Gastroesophageal sphincter (tissue), 4 donors: Measurements from ENCODE around the gene C1orf198. TPM values are rescaled to one million over a fixed set of nuclear protein-coding genes. Genes with fewer than 3 reads are reported as not detected.

ENCODE experiments used
- ATAC-seq: fragments of 150-250 bp; one replicate; pipeline ENCODE4 v1.9.1; 2016; ENCODE audit warnings: mild to moderate bottlenecking, moderate library complexity
- H3K27ac ChIP-seq, 4 donors: fragments of 200-600 bp; sonication (generic) in 3 of 4; 1 replicate in 3 of 4; 2 replicates in 1 of 4; pipeline ENCODE4 v1.5.1; 2016 to 2019
- H3K27me3 ChIP-seq: fragments of 200-600 bp; sonication (generic); one replicate; pipeline ENCODE4 v1.5.1; 2019
- H3K36me3 ChIP-seq, 2 donors: fragments of 200-600 bp; sonication (generic); one replicate each; pipeline ENCODE4 v1.5.1; 2019; ENCODE audit warnings: control low read depth in 1 of 2
- H3K4me1 ChIP-seq, 3 donors: fragments of 200-600 bp; sonication (generic); 1 replicate in 2 of 3; 2 replicates in 1 of 3; pipeline ENCODE4 v1.5.1; 2016 to 2019; ENCODE audit warnings: control low read depth in 2 of 3
- H3K4me3 ChIP-seq, 2 donors: fragments of 200-600 bp; sonication (generic); one replicate each; pipeline ENCODE4 v1.5.1; 2019; ENCODE audit warnings: mild to moderate bottlenecking in 1 of 2, moderate library complexity in 1 of 2
- H3K9me3 ChIP-seq, 3 donors: fragments of 200-600 bp; sonication (generic); one replicate each; pipeline ENCODE4 v1.5.1; 2017 to 2019; ENCODE audit warnings: control low read depth in 2 of 3
- EP300 ChIP-seq: sonication (generic); formaldehyde crosslinking; IDR thresholded peaks from one replicate; pipeline ENCODE4 v1.6.1; 2017; ENCODE audit warnings: antibody characterized with exemption, mild to moderate bottlenecking
- POLR2A ChIP-seq, 2 donors: fragments of 450-650 bp; IDR thresholded peaks; one replicate each; pipeline ENCODE4 v1.6.1; 2017; ENCODE audit warnings: antibody characterized with exemption in 2 of 2, mild to moderate bottlenecking in 2 of 2, moderate library complexity in 1 of 2
- POLR2AphosphoS5 ChIP-seq: sonication (generic); formaldehyde crosslinking; IDR thresholded peaks from one replicate; pipeline ENCODE4 v1.6.1; 2017; ENCODE audit warnings: antibody characterized with exemption
- WGBS, 2 donors: methylation state at CpG; one replicate each; pipeline ENCODE4 v1.1.5; 2018; ENCODE audit warnings: low coverage in 1 of 2; 5-methylcytosine and 5-hydroxymethylcytosine counted together
- total RNA-seq, 4 donors: library from RNA; depleted of rRNA; stranded (reverse); fragments of >200 nt; gene quantifications; one replicate each; pipeline ENCODE4 v1.1.0, GENCODE V29; 2016
- TF ChIP-seq, protein P1 (sequence below), 4 experiments: fragments of 200-600 bp in 2 of 4; fragments of 450-650 bp in 2 of 4; sonication (generic) in 1 of 4; IDR thresholded peaks; one replicate each; pipeline ENCODE4 v1.5.1; 2017 to 2019; ENCODE audit warnings: antibody characterized with exemption in 4 of 4, mild to moderate bottlenecking in 2 of 4, moderate library complexity in 2 of 4

C1orf198 gene
- total RNA-seq, 4 donors from 2014 or later, result 115 to 219 (median 172) TPM

DNA sequence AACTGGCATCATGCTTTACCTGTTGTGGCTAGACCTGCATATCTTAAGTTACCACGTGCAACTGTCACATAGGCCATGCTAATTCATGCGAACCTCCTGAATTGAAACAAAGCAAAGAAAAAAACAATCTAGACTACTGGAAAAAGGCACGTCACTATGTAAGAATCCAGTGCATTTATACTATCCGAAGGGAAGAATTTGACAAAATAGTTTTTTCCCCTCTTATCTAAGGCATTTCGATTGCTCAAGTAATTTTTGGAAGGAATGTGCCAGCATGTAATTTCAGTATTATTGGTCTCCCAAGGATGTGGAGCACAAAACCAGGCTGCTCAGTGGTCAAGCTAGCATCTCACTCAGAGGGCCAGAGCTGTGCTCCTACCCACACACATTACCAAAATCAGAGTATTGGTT is 31.5 kb upstream of the C1orf198 start:
- no peaks in the 10 kb centered on the region for H3K27me3 ChIP-seq
- 37 to 82% methylated on average over 5 of the region's 5 CpGs for WGBS, 2 donors
- TF ChIP-seq, protein P1, sequence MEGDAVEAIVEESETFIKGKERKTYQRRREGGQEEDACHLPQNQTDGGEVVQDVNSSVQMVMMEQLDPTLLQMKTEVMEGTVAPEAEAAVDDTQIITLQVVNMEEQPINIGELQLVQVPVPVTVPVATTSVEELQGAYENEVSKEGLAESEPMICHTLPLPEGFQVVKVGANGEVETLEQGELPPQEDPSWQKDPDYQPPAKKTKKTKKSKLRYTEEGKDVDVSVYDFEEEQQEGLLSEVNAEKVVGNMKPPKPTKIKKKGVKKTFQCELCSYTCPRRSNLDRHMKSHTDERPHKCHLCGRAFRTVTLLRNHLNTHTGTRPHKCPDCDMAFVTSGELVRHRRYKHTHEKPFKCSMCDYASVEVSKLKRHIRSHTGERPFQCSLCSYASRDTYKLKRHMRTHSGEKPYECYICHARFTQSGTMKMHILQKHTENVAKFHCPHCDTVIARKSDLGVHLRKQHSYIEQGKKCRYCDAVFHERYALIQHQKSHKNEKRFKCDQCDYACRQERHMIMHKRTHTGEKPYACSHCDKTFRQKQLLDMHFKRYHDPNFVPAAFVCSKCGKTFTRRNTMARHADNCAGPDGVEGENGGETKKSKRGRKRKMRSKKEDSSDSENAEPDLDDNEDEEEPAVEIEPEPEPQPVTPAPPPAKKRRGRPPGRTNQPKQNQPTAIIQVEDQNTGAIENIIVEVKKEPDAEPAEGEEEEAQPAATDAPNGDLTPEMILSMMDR (IDR thresholded peaks at IDR 0.05), result no peak
- TF ChIP-seq EP300, result no peak
- no peak for TF ChIP-seq POLR2AphosphoS5
- TF ChIP-seq POLR2A (IDR thresholded peaks at IDR 0.05), result no peak
- peaks cover 0 to 10% (median 0%) of the 10 kb centered on the region in 3 donors for H3K4me1 ChIP-seq
- no peak overlapping the region for H3K4me3 ChIP-seq
- H3K27ac ChIP-seq, result no peak overlapping the region
- no peaks in the 10 kb centered on the region for H3K9me3 ChIP-seq
- H3K36me3 ChIP-seq, result peaks cover 0 to 14% of the 10 kb centered on the region in 2 donors
- no peak for ATAC-seq

DNA sequence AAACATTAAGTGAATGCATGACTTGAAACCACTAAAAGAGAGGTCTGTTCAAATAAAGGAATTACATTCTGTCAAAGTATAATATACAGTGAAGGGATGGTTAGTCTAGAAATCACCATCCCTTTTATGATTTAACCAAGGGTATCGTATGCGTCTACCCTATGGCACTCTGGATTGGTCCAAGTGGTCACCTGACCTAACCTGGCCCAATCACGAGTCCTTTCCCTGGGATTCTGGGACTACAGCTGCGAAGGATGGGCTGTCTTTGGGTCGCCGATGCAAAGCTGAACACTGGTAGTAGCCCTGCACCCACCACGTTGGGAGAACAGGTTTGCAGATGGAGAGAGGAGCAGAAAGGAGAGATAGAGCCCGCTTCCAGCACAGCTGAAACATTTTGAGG is 30.4 kb upstream of the C1orf198 start:
- peaks cover 0 to 10% (median 0%) of the 10 kb centered on the region in 3 donors for H3K4me1 ChIP-seq
- ATAC-seq, result no peak
- peaks cover 0 to 10% of the 10 kb centered on the region in 2 donors for H3K36me3 ChIP-seq
- H3K27ac ChIP-seq, result no peak overlapping the region
- WGBS, 2 donors, result 86 to 90% methylated on average over 3 to 4 of the region's 8 CpGs
- H3K27me3 ChIP-seq, result no peaks in the 10 kb centered on the region
- no peaks in the 10 kb centered on the region for H3K9me3 ChIP-seq
- TF ChIP-seq, protein P1 (IDR thresholded peaks at IDR 0.05), result no peak
- no peak for TF ChIP-seq POLR2A (IDR thresholded peaks at IDR 0.05)
- TF ChIP-seq EP300, result no peak
- TF ChIP-seq POLR2AphosphoS5, result no peak
- no peak overlapping the region for H3K4me3 ChIP-seq

DNA sequence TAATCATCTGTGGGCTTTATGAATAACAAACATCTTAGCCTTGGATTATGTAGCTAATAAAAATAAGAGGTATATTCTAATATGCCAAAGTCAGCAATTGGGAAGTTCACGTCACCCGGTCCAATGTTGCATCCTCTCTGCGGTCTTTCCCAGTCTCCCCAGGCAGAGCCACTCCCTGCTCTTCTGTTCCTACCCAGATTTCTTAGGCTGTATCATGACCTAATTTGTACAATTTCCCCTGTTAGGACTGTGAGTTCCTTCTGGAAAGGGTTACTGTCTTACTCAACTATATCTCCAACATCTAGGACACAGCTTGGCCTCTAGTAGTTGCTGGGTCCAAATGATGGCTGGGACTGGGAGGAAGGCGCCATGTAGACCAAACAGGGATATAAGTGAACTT is 29.8 kb upstream of the C1orf198 start:
- Histone ChIP-seq H3K27me3 (no peaks in the 10 kb centered on the region), H3K4me3 (no peak overlapping the region), H3K36me3 (peaks cover 0 to 10% of the 10 kb centered on the region in 2 donors), H3K4me1 (peaks cover 0 to 10% (median 0%) of the 10 kb centered on the region in 3 donors), H3K9me3 (no peaks in the 10 kb centered on the region), H3K27ac (no peak overlapping the region)
- 98 to 100% methylated on average over 3 to 4 of the region's 4 CpGs for WGBS, 2 donors
- ATAC-seq, result no peak
- TF ChIP-seq, protein P1 (IDR thresholded peaks at IDR 0.05), result no peak
- no peak for TF ChIP-seq EP300
- no peak for TF ChIP-seq POLR2A (IDR thresholded peaks at IDR 0.05)
- TF ChIP-seq POLR2AphosphoS5, result no peak

DNA sequence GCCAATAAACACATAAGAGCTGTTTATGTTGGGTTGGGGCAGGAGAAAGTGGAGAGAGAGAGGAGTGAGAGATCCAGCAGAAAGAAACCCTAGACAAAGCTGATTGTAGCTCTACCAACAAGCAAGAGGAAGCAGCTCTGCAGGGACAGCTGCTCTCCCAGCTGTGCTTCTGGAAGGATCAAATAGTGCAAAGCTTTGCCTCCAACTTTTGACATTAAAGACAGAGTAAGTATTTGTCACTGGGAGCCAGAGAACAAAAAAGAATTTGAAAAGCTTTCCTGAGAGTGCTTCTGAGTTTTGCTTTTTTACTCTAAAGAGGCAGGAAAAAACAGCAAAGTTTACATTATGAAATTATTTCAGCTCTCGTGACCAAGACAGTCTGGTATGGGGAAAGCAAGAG is 28.5 kb upstream of the C1orf198 start:
- ATAC-seq, result no peak
- peaks cover 0 to 5% of the 10 kb centered on the region in 2 donors for H3K36me3 ChIP-seq
- H3K4me3 ChIP-seq, result no peak overlapping the region
- no peaks in the 10 kb centered on the region for H3K27me3 ChIP-seq
- peak overlapping the region in 1 of 4 donors; percentile 19 for H3K27ac ChIP-seq
- no peaks in the 10 kb centered on the region for H3K9me3 ChIP-seq
- 15% methylated on average over 1 of the region's 1 CpG; no CpG with 5 or more reads in 1 of the 2 donors for WGBS, 2 donors
- H3K4me1 ChIP-seq, result peaks cover 0 to 10% (median 0%) of the 10 kb centered on the region in 3 donors
- TF ChIP-seq POLR2AphosphoS5, result no peak
- TF ChIP-seq, protein P1 (IDR thresholded peaks at IDR 0.05), result no peak
- TF ChIP-seq POLR2A (IDR thresholded peaks at IDR 0.05), result no peak
- no peak for TF ChIP-seq EP300

DNA sequence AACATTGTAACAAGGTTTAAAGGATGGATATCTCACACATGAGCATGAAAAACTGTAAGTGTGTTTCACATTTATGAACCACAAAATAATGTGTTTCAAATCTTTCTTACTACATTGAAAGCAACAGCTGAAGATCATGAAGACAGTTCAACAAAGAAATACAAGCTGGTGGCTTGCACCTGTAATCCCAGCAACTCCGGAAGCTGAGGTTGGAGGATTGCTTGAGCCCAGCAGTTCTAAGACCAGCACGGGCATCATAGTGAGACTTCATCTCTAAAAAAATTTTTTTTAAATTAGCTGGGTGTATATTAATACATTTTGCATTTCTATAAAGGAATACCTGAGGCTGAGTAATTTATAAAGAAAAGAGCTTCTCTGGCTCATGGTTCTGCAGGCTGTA is 27.1 kb upstream of the C1orf198 start:
- Histone ChIP-seq H3K27me3 (no peaks in the 10 kb centered on the region), H3K27ac (no peak overlapping the region), H3K9me3 (no peaks in the 10 kb centered on the region), H3K36me3 (no peaks in the 10 kb centered on the region), H3K4me3 (no peak overlapping the region), H3K4me1 (peaks cover 0 to 10% (median 0%) of the 10 kb centered on the region in 3 donors)
- 94 to 100% methylated on average over 1 to 2 of the region's 2 CpGs for WGBS, 2 donors
- TF ChIP-seq EP300 (no peak), POLR2AphosphoS5 (no peak), POLR2A (IDR thresholded peaks at IDR 0.05) (no peak)
- TF ChIP-seq, protein P1 (IDR thresholded peaks at IDR 0.05), result no peak
- no peak for ATAC-seq
